K562 (cell line): ENCODE results near the gene SYT14. TPM values are rescaled to one million over a fixed set of nuclear protein-coding genes. Genes with fewer than 3 reads are reported as not detected.

Source experiments
- ATAC-seq: fragments of 200-7000 bp; cut with Tn5 transposase; 3 replicates; pipeline ENCODE4 v1.9.1; 2020; ENCODE audit warnings: moderate library complexity
- BruUV-seq: library from RNA; stranded (reverse); fragments of 400-500 nt; replicated peaks from 2 replicates; lab custom pipeline; 2021; lab: Mats Ljungman, UMichigan
- CTCF ChIA-PET: fragments of 300-600 bp; formaldehyde crosslinking; extraction: SDS; loops from one replicate; lab custom pipeline; 2021; ENCODE audit warnings: low intra/inter-chr PET ratio; lab: Yijun Ruan, JAX
- POLR2A ChIA-PET: fragments of 300-600, 350-650 bp; sonication (Branson Sonifier 250); formaldehyde crosslinking; extraction: SDS; loops from one replicate; lab custom pipeline; 2021; ENCODE audit warnings: antibody characterized with exemption, inconsistent platforms; lab: Yijun Ruan, JAX
- DNase-seq, 4 experiments: peaks; one replicate each; pipeline versions ENCODE4 v3.0.0 to v3.0.0-alpha.2; 2011 to 2018; ENCODE audit warnings: low spot score in 3 of 4, mixed read lengths in 3 of 4; ENCODE audit errors: extremely low read depth in 1 of 4
- FAIRE-seq: peaks from 2 replicates; lab custom pipeline; 2011; peaks lifted over from hg19 to GRCh38; lab: Jason Lieb, UNC
- H2AFZ ChIP-seq: 2 replicates; pipeline ENCODE4 v1.6.0; 2011; ENCODE audit warnings: low read depth, low read length, control low read depth, inconsistent platforms
- H3K27ac ChIP-seq: fragments of 200-600 bp; 3 replicates; pipeline ENCODE4 v1.8.0; 2011; ENCODE audit warnings: low read depth, mild to moderate bottlenecking, control low read depth, inconsistent platforms, low read length, moderate library complexity, mixed read lengths; ENCODE audit errors: extremely low read depth
- H3K27me3 ChIP-seq, 2 experiments: fragments of 300-600 bp in 1 of 2; 2 replicates in 1 of 2; 3 replicates in 1 of 2; pipeline versions ENCODE4 v1.6.0 to v1.8.0; 2011; ENCODE audit warnings: inconsistent platforms in 2 of 2, low read length in 2 of 2, mild to moderate bottlenecking in 1 of 2, mixed read lengths in 1 of 2, moderate library complexity in 1 of 2; ENCODE audit not compliant: control insufficient read depth in 2 of 2, insufficient read depth in 2 of 2
- H3K36me3 ChIP-seq: fragments of 300-600 bp; 3 replicates; pipeline ENCODE4 v1.8.0; 2011; ENCODE audit warnings: mild to moderate bottlenecking, low read length, inconsistent platforms; ENCODE audit not compliant: control insufficient read depth, insufficient read depth
- H3K4me1 ChIP-seq, 2 experiments: fragments of 200-600 bp in 1 of 2; replicated peaks in 1 of 2; 2 replicates in 1 of 2; 3 replicates in 1 of 2; pipeline versions ENCODE4 v1.5.1 to v1.8.0; 2011; ENCODE audit warnings: inconsistent platforms in 2 of 2, low read length in 2 of 2, mild to moderate bottlenecking in 1 of 2, mixed read lengths in 1 of 2, moderate library complexity in 1 of 2; ENCODE audit not compliant: control insufficient read depth in 2 of 2, insufficient read depth in 2 of 2
- H3K4me2 ChIP-seq: 2 replicates; pipeline ENCODE4 v1.6.1; 2011; ENCODE audit warnings: low read length, control low read depth, inconsistent platforms, mixed read lengths; ENCODE audit not compliant: insufficient read depth
- H3K4me3 ChIP-seq: fragments of 200-600 bp; sonication (generic), shearing (Covaris generic); 2 replicates; pipeline ENCODE4 v1.5.1; 2016; ENCODE audit warnings: control low read depth, inconsistent platforms
- H3K79me2 ChIP-seq: fragments of 200-600 bp; 3 replicates; pipeline ENCODE4 v1.8.0; 2011; ENCODE audit warnings: low read length, inconsistent platforms; ENCODE audit not compliant: control insufficient read depth, insufficient read depth
- H3K9ac ChIP-seq, 2 experiments: 2 replicates each; pipeline versions ENCODE4 v1.6.0 to v1.6.1; 2011; ENCODE audit warnings: low read depth in 2 of 2, low read length in 2 of 2, control low read depth in 1 of 2, inconsistent platforms in 1 of 2, mild to moderate bottlenecking in 1 of 2, mixed read lengths in 1 of 2; ENCODE audit not compliant: insufficient read depth in 1 of 2
- H3K9me1 ChIP-seq: one replicate; pipeline ENCODE4 v1.6.0; 2011; ENCODE audit warnings: inconsistent platforms, mild to moderate bottlenecking, low read length, moderate library complexity; ENCODE audit not compliant: control insufficient read depth, insufficient read depth
- H3K9me3 ChIP-seq: replicated peaks from 2 replicates; pipeline ENCODE4 v1.5.1; 2011; ENCODE audit warnings: low read depth, low read length, inconsistent platforms; ENCODE audit not compliant: control insufficient read depth, insufficient read depth
- H4K20me1 ChIP-seq: replicated peaks from 2 replicates; pipeline ENCODE4 v1.6.1; 2011; ENCODE audit warnings: low read length, inconsistent platforms, mixed read lengths; ENCODE audit not compliant: control insufficient read depth, insufficient read depth
- HNRNPH1 ChIP-seq: fragments of 200-400 bp; formaldehyde crosslinking; optimal IDR thresholded peaks from 2 replicates; pipeline ENCODE3; 2017; ENCODE audit warnings: low read depth, mild to moderate bottlenecking, low read length, moderate library complexity
- KAT2B ChIP-seq: IDR thresholded peaks from one replicate; pipeline ENCODE4 v1.6.1; 2012; ENCODE audit warnings: low read depth, mild to moderate bottlenecking, control low read depth, inconsistent platforms, low read length, moderate library complexity
- MXD1 ChIP-seq: fragments of 250-450 bp; sonication (Bioruptor Pico); IDR thresholded peaks from 2 replicates; pipeline ENCODE4 v1.8.0; 2021; ENCODE audit warnings: borderline replicate concordance, mild to moderate bottlenecking, moderate library complexity; ENCODE audit not compliant: poor library complexity, severe bottlenecking
- RBM14 ChIP-seq: fragments of 200-400 bp; formaldehyde crosslinking; IDR thresholded peaks from 2 replicates; pipeline ENCODE4 v1.6.1; 2018; ENCODE audit warnings: low read depth, mild to moderate bottlenecking, low read length, moderate library complexity, borderline replicate concordance; ENCODE audit not compliant: insufficient read depth
- ZSCAN29 ChIP-seq: fragments of 450-650 bp; IDR thresholded peaks from 2 replicates; pipeline ENCODE4 v1.6.1; 2017
- WGBS: fragments of 100-300 bp; shearing (Covaris generic); methylation state at CpG from one replicate; pipeline ENCODE4 v1.1.6; 2016; ENCODE audit warnings: low coverage, mixed read lengths; ENCODE audit not compliant: insufficient coverage; ENCODE audit errors: missing lambda C conversion rate; 5-methylcytosine and 5-hydroxymethylcytosine counted together
- in situ Hi-C: fragments of 300-500 bp; cut with MboI; formaldehyde crosslinking; loops from 4 replicates; pipeline ENCODE4 v1.15.0; 2018; ENCODE audit warnings: inconsistent platforms, mixed read lengths
- intact Hi-C: fragments of 100-400 bp; cut with micrococcal nuclease; formaldehyde crosslinking; loops from 2 replicates; pipeline ENCODE4 v1.14.2; 2022
- polyA plus RNA-seq, 8 experiments: library from polyadenylated mRNA; depleted of rRNA in 4 of 8; stranded (reverse) in 5 of 8; unstranded in 3 of 8; fragments of >200 nt; fragmentation: Nextera tagmentation in 2 of 8; fragmentation: Illumina TruSeq in 1 of 8; extraction: Ambion mirVana in 2 of 8; extraction: Trizol in 1 of 8; gene quantifications; 2 replicates each; pipeline versions ENCODE4 v1.2.1 to v1.2.3, GENCODE V29; 2011 to 2014; ENCODE audit warnings: inconsistent platforms in 1 of 8, missing spikeins in 1 of 8
- total RNA-seq, 7 experiments: library from RNA; depleted of rRNA in 6 of 7; stranded (reverse); fragments of >200 nt in 6 of 7; fragmentation: Illumina TruSeq in 2 of 7; extraction: Trizol in 2 of 7; gene quantifications; 2 replicates each; pipeline versions ENCODE4 v1.2.1 to v1.2.3, GENCODE V29; 2011 to 2021; ENCODE audit warnings: low replicate concordance in 1 of 7

The SYT14 gene
- total and polyA plus RNA-seq, 9 of the 15 experiments (the other 6 are each of a cell fraction or from before 2014, with no cell fraction given): 0.01 to 0.04 TPM; not detected in 7

DNA sequence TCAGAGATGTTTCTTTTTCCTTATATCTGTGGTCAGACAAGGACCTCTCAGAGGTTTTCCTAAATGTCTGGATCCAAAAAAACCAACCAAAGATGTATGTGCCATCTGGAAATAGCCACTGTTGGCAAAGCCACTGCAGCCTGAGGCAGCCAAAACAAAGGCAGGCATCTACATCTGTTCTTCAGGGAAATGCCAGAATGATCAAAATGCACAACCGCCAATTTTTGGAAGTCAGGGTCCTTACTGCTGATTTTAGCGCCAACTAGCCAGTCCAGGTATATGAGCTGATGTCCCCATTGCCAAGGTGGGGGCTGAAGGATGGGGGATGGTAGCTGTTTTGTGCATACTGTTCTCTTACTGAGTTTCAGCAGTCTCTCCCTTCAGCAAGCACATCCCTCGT, 45.9 kb downstream of the SYT14 start:
- 2% methylated on average over 3 of the region's 3 CpGs for WGBS
- in situ Hi-C loops (loop anchor here (25.0 kb wide), 1 partner anchor 397 kb away; the partner anchor contains the start of gene CAMK1G), intact Hi-C loops (loop anchor here (10.0 kb wide), 1 partner anchor 289 kb away; no protein-coding TSS in a partner anchor)
- no peaks in the 10 kb centered on the region for H3K9me1 ChIP-seq
- H3K27me3 ChIP-seq: no peaks in the 10 kb centered on the region
- no peaks in the 10 kb centered on the region for H4K20me1 ChIP-seq
- POLR2A ChIA-PET: no interaction called here
- H3K4me1 ChIP-seq: no peaks in the 10 kb centered on the region
- CTCF ChIA-PET: no interaction called here
- H3K9ac ChIP-seq: no peak overlapping the region
- no peak overlapping the region for H2AFZ ChIP-seq
- H3K4me2 ChIP-seq: no peak overlapping the region
- H3K79me2 ChIP-seq: no peaks in the 10 kb centered on the region
- ATAC-seq: no peak
- no peaks in the 10 kb centered on the region for H3K36me3 ChIP-seq
- H3K9me3 ChIP-seq: no peaks in the 10 kb centered on the region
- H3K27ac ChIP-seq: no peak overlapping the region
- DNase-seq: no peak
- FAIRE-seq: no peak
- no TSS peak for BruUV-seq
- no peak overlapping the region for H3K4me3 ChIP-seq
- TF ChIP-seq MXD1: no peak

DNA sequence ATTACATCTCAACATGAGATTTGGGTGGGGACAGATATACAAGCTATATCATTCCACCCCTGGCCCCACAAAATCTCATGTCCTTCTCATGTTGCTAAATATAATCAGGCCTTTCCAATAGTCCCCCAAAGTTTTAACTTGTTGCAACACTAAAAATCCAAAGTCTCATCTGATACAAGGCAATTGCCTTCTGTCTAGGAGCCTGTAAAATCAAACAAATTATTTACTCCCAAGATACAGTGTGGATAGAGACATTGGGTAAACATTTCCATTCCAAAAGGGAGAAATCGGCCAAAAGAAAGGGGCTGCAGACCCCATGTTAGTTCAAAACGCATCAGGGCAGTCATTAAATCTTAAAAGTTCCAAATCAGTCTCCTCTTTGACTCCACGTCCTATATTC, 47.0 kb downstream of the SYT14 start:
- POLR2A ChIA-PET: interaction anchor here (0.9 kb wide), 1 partner anchor 140 kb away, joined by 3 read pairs; no protein-coding TSS in a partner anchor

More for the DNA sequence above, 47.0 kb downstream of the SYT14 start:
- no peaks in the 10 kb centered on the region for H3K36me3 ChIP-seq
- H2AFZ ChIP-seq: no peak overlapping the region
- H3K9ac ChIP-seq: no peak overlapping the region
- no peaks in the 10 kb centered on the region for H3K79me2 ChIP-seq
- intact Hi-C loops: loop anchor here (10.0 kb wide), 1 partner anchor 290 kb away; no protein-coding TSS in a partner anchor
- CTCF ChIA-PET: no interaction called here
- in situ Hi-C loops: loop anchor here (5.0 to 25.0 kb wide), 2 partner anchors 108 to 398 kb away; partner anchors contain the start of gene CAMK1G
- 0% methylated on average over 3 of the region's 3 CpGs for WGBS
- H3K27me3 ChIP-seq: no peaks in the 10 kb centered on the region
- no peaks in the 10 kb centered on the region for H4K20me1 ChIP-seq
- TF ChIP-seq RBM14 (no peak), ZSCAN29 (no peak), HNRNPH1 (no peak), KAT2B (no peak)
- no peak for ATAC-seq
- no TSS peak for BruUV-seq
- H3K9me3 ChIP-seq: no peaks in the 10 kb centered on the region
- H3K27ac ChIP-seq: no peak overlapping the region
- no peaks in the 10 kb centered on the region for H3K9me1 ChIP-seq
- FAIRE-seq: no peak
- no peak overlapping the region for H3K4me3 ChIP-seq
- H3K4me2 ChIP-seq: no peak overlapping the region
- H3K4me1 ChIP-seq: no peaks in the 10 kb centered on the region
- no peak for DNase-seq
